Measurements from ENCODE around the gene NPAS3. TPM values are rescaled to one million over a fixed set of nuclear protein-coding genes. Genes with fewer than 3 reads are reported as not detected.

NPAS3 gene
- total and polyA plus RNA-seq, 8 donors, result 0.23 to 2.8 (median 1.4) TPM

DNA sequence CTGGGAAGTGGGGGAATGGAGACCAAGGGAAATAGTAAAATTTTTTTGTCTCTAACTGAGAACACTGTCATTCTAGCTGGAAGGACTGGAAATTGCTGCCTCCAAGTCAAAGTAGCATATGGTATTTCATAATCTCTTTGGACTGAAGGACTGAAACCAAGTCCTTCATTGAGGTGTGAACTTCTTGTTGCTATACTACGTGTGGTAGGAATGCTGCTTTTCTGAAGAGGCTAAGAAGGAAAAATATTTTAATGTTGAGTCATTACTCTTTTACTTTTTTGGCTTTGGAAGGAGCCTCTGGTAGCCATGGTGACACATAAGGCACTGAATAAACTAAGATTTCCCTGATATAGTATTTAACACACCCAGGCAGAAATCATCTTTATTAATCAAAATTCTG lies 465.4 kb downstream of the NPAS3 start:
- no peaks in the 10 kb centered on the region for H3K36me3 ChIP-seq
- no peak overlapping the region for H3K27ac ChIP-seq
- 72 to 81% methylated on average over 1 of the region's 1 CpG for WGBS, 2 donors
- FAIRE-seq, result no peak
- no peaks in the 10 kb centered on the region for H3K27me3 ChIP-seq
- no peaks in the 10 kb centered on the region for H3K4me1 ChIP-seq
- intact Hi-C loops (cut with DNase I), result no loop called here
- no peak for DNase-seq
- no peak overlapping the region for H3K4me3 ChIP-seq
- no peak for ATAC-seq
- no peaks in the 10 kb centered on the region for H3K9me3 ChIP-seq
- TF ChIP-seq, protein P1, sequence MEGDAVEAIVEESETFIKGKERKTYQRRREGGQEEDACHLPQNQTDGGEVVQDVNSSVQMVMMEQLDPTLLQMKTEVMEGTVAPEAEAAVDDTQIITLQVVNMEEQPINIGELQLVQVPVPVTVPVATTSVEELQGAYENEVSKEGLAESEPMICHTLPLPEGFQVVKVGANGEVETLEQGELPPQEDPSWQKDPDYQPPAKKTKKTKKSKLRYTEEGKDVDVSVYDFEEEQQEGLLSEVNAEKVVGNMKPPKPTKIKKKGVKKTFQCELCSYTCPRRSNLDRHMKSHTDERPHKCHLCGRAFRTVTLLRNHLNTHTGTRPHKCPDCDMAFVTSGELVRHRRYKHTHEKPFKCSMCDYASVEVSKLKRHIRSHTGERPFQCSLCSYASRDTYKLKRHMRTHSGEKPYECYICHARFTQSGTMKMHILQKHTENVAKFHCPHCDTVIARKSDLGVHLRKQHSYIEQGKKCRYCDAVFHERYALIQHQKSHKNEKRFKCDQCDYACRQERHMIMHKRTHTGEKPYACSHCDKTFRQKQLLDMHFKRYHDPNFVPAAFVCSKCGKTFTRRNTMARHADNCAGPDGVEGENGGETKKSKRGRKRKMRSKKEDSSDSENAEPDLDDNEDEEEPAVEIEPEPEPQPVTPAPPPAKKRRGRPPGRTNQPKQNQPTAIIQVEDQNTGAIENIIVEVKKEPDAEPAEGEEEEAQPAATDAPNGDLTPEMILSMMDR (IDR thresholded peaks at IDR 0.05), result no peak

DNA sequence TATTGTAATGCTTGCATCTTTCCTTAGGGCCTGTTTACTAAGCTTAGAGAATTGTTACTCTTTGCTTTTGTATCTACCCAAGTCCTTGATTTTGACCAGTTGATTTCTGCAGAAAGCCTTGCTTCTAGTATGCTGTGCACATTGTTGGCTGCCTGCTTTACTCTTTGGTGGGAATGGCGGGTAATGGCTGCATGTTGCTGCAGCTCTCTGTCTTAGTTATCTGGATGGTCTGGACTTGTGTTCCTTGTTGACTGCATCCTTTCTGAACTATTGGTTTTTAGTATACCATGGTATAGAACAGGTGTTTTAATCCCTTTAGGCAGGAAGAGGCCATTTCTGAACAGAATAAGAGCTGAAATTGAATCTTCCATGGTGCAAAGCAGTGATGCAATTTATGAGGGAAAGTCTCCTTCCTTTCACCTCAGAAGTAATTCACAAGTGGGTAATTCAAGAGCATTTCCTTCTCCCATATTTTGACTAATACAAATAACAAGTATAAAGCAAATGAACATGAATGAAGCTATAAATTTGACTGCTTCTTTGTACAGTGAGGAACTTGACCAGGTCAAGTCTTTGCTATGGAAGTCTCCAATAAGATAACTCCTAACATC lies 466.4 kb downstream of the NPAS3 start:
- Histone ChIP-seq H3K27me3 (no peaks in the 10 kb centered on the region), H3K27ac (no peak overlapping the region), H3K4me1 (no peaks in the 10 kb centered on the region), H3K4me3 (no peak overlapping the region), H3K9me3 (no peaks in the 10 kb centered on the region), H3K36me3 (no peaks in the 10 kb centered on the region)
- DNase-seq, result no peak
- TF ChIP-seq, protein P1 (IDR thresholded peaks at IDR 0.05), result no peak
- FAIRE-seq, result no peak
- intact Hi-C loops (cut with DNase I), result no loop called here
- WGBS, 2 donors, result 81 to 89% methylated on average over 1 of the region's 1 CpG
- ATAC-seq, result no peak

DNA sequence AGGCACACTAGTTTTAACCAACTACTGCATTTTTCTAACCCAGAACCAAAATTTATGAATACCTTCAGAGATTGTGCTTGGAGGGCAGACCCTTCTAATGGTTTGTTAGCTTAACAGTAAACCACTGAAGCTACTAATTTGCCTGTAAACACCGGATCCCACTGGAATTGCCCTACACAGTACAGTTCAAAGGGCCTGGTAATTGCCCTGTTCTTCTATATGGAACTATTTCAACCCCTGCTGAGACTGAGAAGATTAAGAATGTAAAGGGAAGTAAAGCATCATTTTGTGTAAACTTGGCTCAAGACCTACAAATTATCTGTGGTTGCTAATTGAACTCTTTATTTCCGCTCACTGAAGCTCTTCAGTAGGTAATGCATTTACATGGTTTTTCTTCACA lies 468.1 kb downstream of the NPAS3 start:
- H3K4me1 ChIP-seq, result no peaks in the 10 kb centered on the region
- no peak for DNase-seq
- 90 to 92% methylated on average over 2 of the region's 2 CpGs for WGBS, 2 donors
- H3K4me3 ChIP-seq, result no peak overlapping the region
- ATAC-seq, result no peak
- TF ChIP-seq, protein P1 (IDR thresholded peaks at IDR 0.05), result no peak
- FAIRE-seq, result no peak
- H3K27me3 ChIP-seq, result no peaks in the 10 kb centered on the region
- H3K9me3 ChIP-seq, result no peaks in the 10 kb centered on the region
- no peak overlapping the region for H3K27ac ChIP-seq
- intact Hi-C loops (cut with DNase I), result no loop called here
- H3K36me3 ChIP-seq, result no peaks in the 10 kb centered on the region

DNA sequence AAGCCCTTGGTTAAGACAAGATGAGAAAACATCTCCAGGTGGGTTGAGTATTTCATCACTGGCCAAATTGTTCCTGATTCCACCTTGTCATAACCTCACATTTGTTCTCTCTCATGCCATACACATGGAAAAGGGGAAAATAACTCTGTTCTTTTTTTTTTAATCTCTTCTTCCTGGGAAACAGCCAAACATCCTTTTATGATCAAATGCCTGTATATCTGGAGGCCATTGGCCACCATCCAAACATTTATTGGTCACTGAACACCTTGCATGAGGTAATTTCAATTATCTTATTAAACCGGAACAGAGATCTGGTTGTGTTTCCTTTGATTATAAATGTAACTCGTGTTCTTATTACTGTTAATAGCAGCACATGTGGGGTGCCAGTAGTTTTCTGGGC lies 469.6 kb downstream of the NPAS3 start:
- ATAC-seq (no peak), FAIRE-seq (no peak), DNase-seq (no peak)
- no peaks in the 10 kb centered on the region for H3K9me3 ChIP-seq
- H3K4me3 ChIP-seq, result no peak overlapping the region
- H3K36me3 ChIP-seq, result no peaks in the 10 kb centered on the region
- H3K27ac ChIP-seq, result no peak overlapping the region
- H3K27me3 ChIP-seq, result no peaks in the 10 kb centered on the region
- TF ChIP-seq, protein P1 (IDR thresholded peaks at IDR 0.05), result no peak
- H3K4me1 ChIP-seq, result no peaks in the 10 kb centered on the region
- WGBS, 2 donors, result 50 to 52% methylated on average over 2 of the region's 2 CpGs
- intact Hi-C loops (cut with DNase I), result no loop called here

DNA sequence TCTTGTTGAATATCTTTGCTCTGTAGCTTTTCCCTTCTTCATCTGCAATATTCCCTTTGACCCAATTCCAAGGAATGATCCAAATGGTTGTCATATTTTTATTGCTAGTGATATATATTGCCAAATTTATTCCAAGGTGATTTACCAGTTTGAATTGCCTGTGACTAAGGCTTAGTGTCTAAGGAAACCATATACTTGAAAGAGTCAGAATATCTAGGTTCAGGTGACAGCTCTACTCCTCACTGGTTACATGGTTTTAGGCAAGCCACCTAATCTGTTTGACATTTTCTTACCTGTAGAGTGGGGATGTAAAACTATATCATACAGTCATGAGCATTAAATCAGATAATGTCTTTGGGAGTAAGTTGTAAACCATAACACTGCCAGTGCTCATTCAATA lies 473.8 kb downstream of the NPAS3 start:
- H3K4me3 ChIP-seq, result no peak overlapping the region
- ATAC-seq (no peak), DNase-seq (no peak), FAIRE-seq (no peak)
- H3K9me3 ChIP-seq, result no peaks in the 10 kb centered on the region
- intact Hi-C loops (cut with DNase I), result no loop called here
- no peaks in the 10 kb centered on the region for H3K27me3 ChIP-seq
- H3K4me1 ChIP-seq, result no peaks in the 10 kb centered on the region
- H3K36me3 ChIP-seq, result no peaks in the 10 kb centered on the region
- TF ChIP-seq, protein P1 (IDR thresholded peaks at IDR 0.05), result no peak
- H3K27ac ChIP-seq, result no peak overlapping the region

Data from pancreas (tissue), 10 donors.